Ishikawa (cell line): ENCODE measurements around the gene ANKS6.

Source experiments
- CREB1 ChIP-seq: IDR thresholded peaks from 2 replicates; pipeline ENCODE4 v1.6.1; 2012; ENCODE audit warnings: low read depth
- EP300 ChIP-seq: IDR thresholded peaks from 2 replicates; pipeline ENCODE4 v1.6.1; 2012; ENCODE audit warnings: borderline replicate concordance
- NFIC ChIP-seq: IDR thresholded peaks from 2 replicates; pipeline ENCODE4 v1.6.1; 2012
- TAF1 ChIP-seq: IDR thresholded peaks from 2 replicates; pipeline ENCODE4 v1.6.1; 2012; ENCODE audit warnings: low read depth, mild to moderate bottlenecking

- TF ChIP-seq NFIC (no peak), EP300 (no peak), CREB1 (no peak), TAF1 (no peak)
Measured at GRCh38 chr9:98766586-98766985, 29.8 kb downstream of the ANKS6 start.
